Body of pancreas (tissue), 4 donors: Measurements from ENCODE around the gene PTPRH. TPM values are rescaled to one million over a fixed set of nuclear protein-coding genes. Genes with fewer than 3 reads are reported as not detected.

Experiments used
- ATAC-seq: fragments of 150-250 bp; one replicate; pipeline ENCODE4 v1.9.1; 2016
- DNase-seq, 4 donors: peaks; one replicate each; pipeline ENCODE4 v3.0.0-alpha.2; 2019
- H3K27ac ChIP-seq, 4 donors: fragments of 200-600 bp; sonication (generic); 1 replicate in 3 of 4; 2 replicates in 1 of 4; pipeline versions ENCODE4 v1.5.1 to v1.6.1; 2016 to 2019; ENCODE audit warnings: mild to moderate bottlenecking in 1 of 4, mixed read lengths in 1 of 4, moderate library complexity in 1 of 4
- H3K27me3 ChIP-seq, 2 donors: fragments of 200-600 bp; sonication (generic); one replicate each; pipeline ENCODE4 v1.6.0; 2016; ENCODE audit warnings: mild to moderate bottlenecking in 1 of 2
- H3K36me3 ChIP-seq, 2 donors: fragments of 200-600 bp; sonication (generic); replicated peaks in 1 of 2; 2 replicates each; pipeline ENCODE4 v1.5.1; 2016; ENCODE audit warnings: low read depth in 2 of 2; ENCODE audit not compliant: insufficient read depth in 1 of 2
- H3K4me1 ChIP-seq: fragments of 200-600 bp; sonication (generic); one replicate; pipeline ENCODE4 v1.6.0; 2016
- H3K4me3 ChIP-seq, 2 donors: fragments of 200-600 bp; sonication (generic); 1 replicate in 1 of 2; 2 replicates in 1 of 2; pipeline ENCODE4 v1.5.1; 2016 to 2019
- H3K9me3 ChIP-seq, 3 donors: fragments of 200-600 bp; sonication (generic); 1 replicate in 2 of 3; 2 replicates in 1 of 3; pipeline ENCODE4 v1.5.1; 2016
- POLR2A ChIP-seq, 3 donors: fragments of 450-650 bp; IDR thresholded peaks; one replicate each; pipeline ENCODE4 v1.6.1; 2016; ENCODE audit warnings: antibody characterized with exemption in 3 of 3, mild to moderate bottlenecking in 2 of 3
- WGBS, 2 donors: methylation state at CpG; one replicate each; pipeline ENCODE4 v1.1.5; 2017; 5-methylcytosine and 5-hydroxymethylcytosine counted together
- intact Hi-C: fragments of 100-400 bp; cut with DNase I; formaldehyde crosslinking; loops from one replicate; pipeline ENCODE4 v1.15.1; 2023
- total RNA-seq, 2 donors: library from RNA; depleted of rRNA; stranded (reverse); fragments of >200 nt; gene quantifications; one replicate each; pipeline ENCODE4 v1.1.0, GENCODE V29; 2016
- TF ChIP-seq, protein P1 (sequence below), 7 experiments: fragments of 450-650 bp in 4 of 7; fragments of 200-600 bp in 3 of 7; sonication (generic) in 3 of 7; IDR thresholded peaks; one replicate each; pipeline ENCODE4 v1.5.1; 2016 to 2019; ENCODE audit warnings: antibody characterized with exemption in 7 of 7

PTPRH gene
- total RNA-seq, 2 donors from 2014 or later = 14.8 to 15.8 TPM

- 56 to 100% methylated on average over 1 to 12 of the region's 12 CpGs for WGBS, 2 donors
- Histone ChIP-seq H3K27ac (no peak within 1 kb of the TSS), H3K4me1 (no peaks in the 10 kb centered on the region), H3K27me3 (no peaks in the 10 kb centered on the region), H3K36me3 (peaks cover 0 to 18% of the 10 kb centered on the region in 2 donors), H3K4me3 (no peak within 1 kb of the TSS), H3K9me3 (no peaks in the 10 kb centered on the region)
- TF ChIP-seq, protein P1, sequence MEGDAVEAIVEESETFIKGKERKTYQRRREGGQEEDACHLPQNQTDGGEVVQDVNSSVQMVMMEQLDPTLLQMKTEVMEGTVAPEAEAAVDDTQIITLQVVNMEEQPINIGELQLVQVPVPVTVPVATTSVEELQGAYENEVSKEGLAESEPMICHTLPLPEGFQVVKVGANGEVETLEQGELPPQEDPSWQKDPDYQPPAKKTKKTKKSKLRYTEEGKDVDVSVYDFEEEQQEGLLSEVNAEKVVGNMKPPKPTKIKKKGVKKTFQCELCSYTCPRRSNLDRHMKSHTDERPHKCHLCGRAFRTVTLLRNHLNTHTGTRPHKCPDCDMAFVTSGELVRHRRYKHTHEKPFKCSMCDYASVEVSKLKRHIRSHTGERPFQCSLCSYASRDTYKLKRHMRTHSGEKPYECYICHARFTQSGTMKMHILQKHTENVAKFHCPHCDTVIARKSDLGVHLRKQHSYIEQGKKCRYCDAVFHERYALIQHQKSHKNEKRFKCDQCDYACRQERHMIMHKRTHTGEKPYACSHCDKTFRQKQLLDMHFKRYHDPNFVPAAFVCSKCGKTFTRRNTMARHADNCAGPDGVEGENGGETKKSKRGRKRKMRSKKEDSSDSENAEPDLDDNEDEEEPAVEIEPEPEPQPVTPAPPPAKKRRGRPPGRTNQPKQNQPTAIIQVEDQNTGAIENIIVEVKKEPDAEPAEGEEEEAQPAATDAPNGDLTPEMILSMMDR (IDR thresholded peaks at IDR 0.05) = no peak
- no peak for TF ChIP-seq POLR2A (IDR thresholded peaks at IDR 0.05)
- ATAC-seq = no peak
- DNase-seq = peak in 1 of 4 donors; percentile 16
- intact Hi-C loops = no loop called here
Measured at GRCh38 chr19:55228403-55229031, 19.2 kb upstream of the PTPRH start, which contains the start of gene TMEM86B. TMEM86B (minus strand) TSS chr19:55228763; CDS start chr19:55228741, 22 bp downstream.

GRCh38 chr19:55228015-55228391 is 18.7 kb upstream of the PTPRH start:
- Histone ChIP-seq H3K27me3 (no peaks in the 10 kb centered on the region), H3K9me3 (no peaks in the 10 kb centered on the region), H3K27ac (no peak overlapping the region), H3K4me3 (no peak overlapping the region), H3K4me1 (no peaks in the 10 kb centered on the region), H3K36me3 (peaks cover 0 to 18% of the 10 kb centered on the region in 2 donors)
- DNase-seq = no peak
- intact Hi-C loops = no loop called here
- no peak for ATAC-seq
- WGBS, 2 donors = 77 to 89% methylated on average over 10 to 17 of the region's 17 CpGs
- TF ChIP-seq POLR2A (IDR thresholded peaks at IDR 0.05) = no peak
- TF ChIP-seq, protein P1 (IDR thresholded peaks at IDR 0.05) = no peak

DNA sequence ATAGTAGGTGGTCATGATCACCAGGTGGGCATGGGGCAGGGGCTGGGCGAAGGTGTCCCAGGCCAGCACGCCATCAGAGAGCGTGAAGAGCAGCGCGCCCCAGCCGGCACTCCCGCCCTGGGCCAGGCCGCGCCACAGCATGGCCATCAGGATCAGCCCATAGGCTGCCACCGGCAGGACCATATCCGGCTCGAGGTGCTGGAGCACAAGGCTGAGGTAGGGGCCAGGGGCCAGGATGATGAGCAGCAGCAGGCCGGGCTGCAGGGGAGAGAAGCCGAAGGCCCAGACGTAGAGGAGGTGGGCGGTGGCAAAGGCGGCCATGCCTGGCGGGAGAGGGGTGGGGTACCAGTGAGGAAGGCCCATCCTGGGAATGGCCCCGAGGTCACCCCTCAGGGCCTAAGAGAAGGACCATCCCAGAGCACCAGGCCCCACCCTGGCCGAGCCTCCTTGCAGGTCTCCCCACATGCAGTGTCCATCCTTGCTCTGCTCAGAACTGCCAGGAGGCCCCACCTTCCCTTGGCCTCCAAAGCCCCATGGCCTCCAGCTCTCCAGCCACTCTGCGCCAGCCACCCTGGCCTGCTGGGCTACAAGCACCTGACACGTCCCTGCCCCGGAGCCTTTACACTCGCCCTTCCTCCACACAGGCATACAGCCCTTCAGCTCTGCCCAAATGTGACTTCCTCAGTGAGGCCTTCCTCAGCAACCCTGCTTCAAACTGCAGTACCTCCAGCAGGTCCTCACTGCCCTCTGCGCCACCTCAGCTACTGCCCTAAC is 18.1 kb upstream of the PTPRH start:
- TF ChIP-seq POLR2A (IDR thresholded peaks at IDR 0.05) = no peak
- TF ChIP-seq, protein P1 (IDR thresholded peaks at IDR 0.05) = no peak
- no peaks in the 10 kb centered on the region for H3K9me3 ChIP-seq
- no peak overlapping the region for H3K27ac ChIP-seq
- DNase-seq (no peak), ATAC-seq (no peak)
- peaks cover 0 to 18% of the 10 kb centered on the region in 2 donors for H3K36me3 ChIP-seq
- intact Hi-C loops = no loop called here
- no peak overlapping the region for H3K4me3 ChIP-seq
- no peaks in the 10 kb centered on the region for H3K27me3 ChIP-seq
- 93% methylated on average over 18 to 25 of the region's 25 CpGs for WGBS, 2 donors
- H3K4me1 ChIP-seq = no peaks in the 10 kb centered on the region

- intact Hi-C loops = no loop called here
- Histone ChIP-seq H3K36me3 (peaks cover 0 to 15% of the 10 kb centered on the region in 2 donors), H3K9me3 (no peaks in the 10 kb centered on the region), H3K27me3 (no peaks in the 10 kb centered on the region), H3K27ac (no peak overlapping the region), H3K4me3 (no peak overlapping the region), H3K4me1 (no peaks in the 10 kb centered on the region)
- TF ChIP-seq, protein P1 (IDR thresholded peaks at IDR 0.05) = no peak
- no peak for TF ChIP-seq POLR2A (IDR thresholded peaks at IDR 0.05)
- DNase-seq (no peak), ATAC-seq (no peak)
- 79 to 85% methylated on average over 13 to 18 of the region's 18 CpGs for WGBS, 2 donors
Measured at GRCh38 chr19:55226788-55227187, 17.5 kb upstream of the PTPRH start.
